DMS53 treated with DMSO at 0.1 percent for 48 hours (cell line): ENCODE measurements around the gene VANGL2.
A peak's percentile ranks its signal among the peaks of the same experiment; 100 is the strongest.

ENCODE experiments used
- DNase-seq: peaks from one replicate; lab custom pipeline; 2025; ENCODE audit not compliant: unreplicated experiment; lab: John Stamatoyannopoulos, UW

The VANGL2 gene

GRCh38 chr1:160400223-160400645, at the start of gene VANGL2:
Gene VANGL2 (plus strand): TSS chr1:160400564. CDS start chr1:160415838, 15,274 bp downstream.
- peak; percentile 13 for DNase-seq

GRCh38 chr1:160351629-160352028, 48.7 kb upstream of the VANGL2 start:
- DNase-seq, result no peak

GRCh38 chr1:160352555-160352954, 47.8 kb upstream of the VANGL2 start:
- DNase-seq, result no peak

GRCh38 chr1:160353223-160353622, 47.1 kb upstream of the VANGL2 start:
- DNase-seq, result no peak

GRCh38 chr1:160354388-160354985, 45.9 kb upstream of the VANGL2 start:
- DNase-seq, result peak; percentile 6

GRCh38 chr1:160357286-160358002, 42.9 kb upstream of the VANGL2 start:
- no peak for DNase-seq

- DNase-seq, result no peak
These were observed 42.3 kb upstream of the VANGL2 start for GRCh38 chr1:160358073-160358472.

- no peak for DNase-seq
These were observed 40.7 kb upstream of the VANGL2 start for GRCh38 chr1:160359559-160360226.

- DNase-seq, result no peak
These were observed 40.1 kb upstream of the VANGL2 start for GRCh38 chr1:160360227-160360695.

GRCh38 chr1:160361199-160361598, 39.2 kb upstream of the VANGL2 start:
- DNase-seq, result no peak

GRCh38 chr1:160361814-160362167, 38.6 kb upstream of the VANGL2 start:
- DNase-seq, result no peak

- DNase-seq, result no peak
These were observed 38.0 kb upstream of the VANGL2 start for GRCh38 chr1:160362168-160362957.

- no peak for DNase-seq
These were observed 37.4 kb upstream of the VANGL2 start for GRCh38 chr1:160363010-160363409.

GRCh38 chr1:160363951-160364735, 36.2 kb upstream of the VANGL2 start:
- no peak for DNase-seq

- no peak for DNase-seq
These were observed 35.0 kb upstream of the VANGL2 start for GRCh38 chr1:160365325-160365724.

- no peak for DNase-seq
These were observed 33.4 kb upstream of the VANGL2 start, which contains the start of gene NHLH1 for GRCh38 chr1:160366731-160367515. Gene NHLH1 (plus strand): TSS chr1:160367071. CDS start chr1:160370732, 3,661 bp downstream.

GRCh38 chr1:160367516-160367900, 32.9 kb upstream of the VANGL2 start:
- no peak for DNase-seq

- DNase-seq, result no peak
These were observed 32.1 kb upstream of the VANGL2 start for GRCh38 chr1:160367934-160368923.
